K562 (cell line): ENCODE data around the gene ZNF587. TPM values are rescaled to one million over a fixed set of nuclear protein-coding genes. Genes with fewer than 3 reads are reported as not detected.

ENCODE experiments used
- BCLAF1 ChIP-seq, 2 experiments: fragments of 450-650 bp in 1 of 2; IDR thresholded peaks; 2 replicates each; pipeline ENCODE4 v1.6.1; 2011 to 2017; ENCODE audit warnings: low read depth in 2 of 2, antibody characterized with exemption in 1 of 2, borderline replicate concordance in 1 of 2, low read length in 1 of 2, mild to moderate bottlenecking in 1 of 2, mixed read lengths in 1 of 2; ENCODE audit not compliant: control insufficient read depth in 1 of 2
- CTBP1 ChIP-seq: fragments of 450-650 bp; IDR thresholded peaks from 2 replicates; pipeline ENCODE4 v1.6.1; 2016; ENCODE audit warnings: borderline replicate concordance
- ESRRA ChIP-seq: fragments of 450-650 bp; IDR thresholded peaks from 2 replicates; pipeline ENCODE4 v1.6.1; 2014; ENCODE audit warnings: low read depth, mild to moderate bottlenecking, moderate library complexity, borderline replicate concordance
- ETV5 ChIP-seq: sonication (generic); formaldehyde crosslinking; IDR thresholded peaks from 2 replicates; pipeline ENCODE4 v1.4.0; 2020; ENCODE audit warnings: low read depth, mild to moderate bottlenecking, missing genetic modification reagents
- GABPB1 ChIP-seq: sonication (generic); formaldehyde crosslinking; IDR thresholded peaks from 2 replicates; pipeline ENCODE4 v1.8.0; 2022; ENCODE audit warnings: mild to moderate bottlenecking, missing genetic modification reagents
- NELFE ChIP-seq: IDR thresholded peaks from 2 replicates; pipeline ENCODE4 v1.6.1; 2011; ENCODE audit warnings: mild to moderate bottlenecking; ENCODE audit not compliant: insufficient read depth, insufficient read length
- NR2C2 ChIP-seq, 2 experiments: fragments of 200-800 bp in 1 of 2; sonication (Bioruptor generic) in 1 of 2; sonication (generic) in 1 of 2; formaldehyde crosslinking in 1 of 2; IDR thresholded peaks; 2 replicates each; pipeline versions ENCODE4 v1.6.1 to v1.8.0; 2016 to 2022; ENCODE audit warnings: mild to moderate bottlenecking in 1 of 2, missing compliant biosample characterization in 1 of 2, missing genetic modification characterization in 1 of 2, missing genetic modification reagents in 1 of 2
- POLR2AphosphoS5 ChIP-seq: IDR thresholded peaks from 2 replicates; pipeline ENCODE4 v1.6.1; 2011; ENCODE audit warnings: mild to moderate bottlenecking, low read depth, low read length, moderate library complexity; ENCODE audit not compliant: control insufficient read depth, insufficient read depth
- POLR3G ChIP-seq: IDR thresholded peaks from 2 replicates; pipeline ENCODE4 v1.6.1; 2011; ENCODE audit not compliant: insufficient read length, insufficient replicate concordance; ENCODE audit errors: extremely low read depth
- SP1 ChIP-seq: sonication (generic); formaldehyde crosslinking; IDR thresholded peaks from 2 replicates; pipeline ENCODE4 v1.8.1; 2022; ENCODE audit warnings: mild to moderate bottlenecking, missing genetic modification reagents
- WHSC1 ChIP-seq: IDR thresholded peaks from one replicate; pipeline ENCODE4 v1.6.1; 2012; ENCODE audit warnings: low read length, control low read depth, inconsistent platforms
- ZBTB12 ChIP-seq: fragments of 250-450 bp; sonication (Bioruptor Pico); IDR thresholded peaks from 2 replicates; pipeline ENCODE4 v1.4.0; 2020
- polyA plus RNA-seq, 8 experiments: library from polyadenylated mRNA; depleted of rRNA in 4 of 8; stranded (reverse) in 5 of 8; unstranded in 3 of 8; fragments of >200 nt; fragmentation: Nextera tagmentation in 2 of 8; fragmentation: Illumina TruSeq in 1 of 8; extraction: Ambion mirVana in 2 of 8; extraction: Trizol in 1 of 8; gene quantifications; 2 replicates each; pipeline versions ENCODE4 v1.2.1 to v1.2.3, GENCODE V29; 2011 to 2014; ENCODE audit warnings: inconsistent platforms in 1 of 8, missing spikeins in 1 of 8
- total RNA-seq, 7 experiments: library from RNA; depleted of rRNA in 6 of 7; stranded (reverse); fragments of >200 nt in 6 of 7; fragmentation: Illumina TruSeq in 2 of 7; extraction: Trizol in 2 of 7; gene quantifications; 2 replicates each; pipeline versions ENCODE4 v1.2.1 to v1.2.3, GENCODE V29; 2011 to 2021; ENCODE audit warnings: low replicate concordance in 1 of 7
- TF ChIP-seq, protein P1 (sequence below): fragments of 450-650 bp; IDR thresholded peaks from 2 replicates; pipeline ENCODE4 v1.6.1; 2016
- TF ChIP-seq, protein P2 (sequence below): fragments of 450-650 bp; IDR thresholded peaks from 2 replicates; pipeline ENCODE4 v1.6.1; 2014; ENCODE audit warnings: low read depth, mild to moderate bottlenecking, moderate library complexity, borderline replicate concordance
- TF ChIP-seq, protein P3 (sequence below): fragments of 450-650 bp; formaldehyde crosslinking; IDR thresholded peaks from 2 replicates; pipeline ENCODE4 v1.4.0; 2020; ENCODE audit warnings: mild to moderate bottlenecking, moderate library complexity

The ZNF587 gene
- total and polyA plus RNA-seq, 9 of the 15 experiments (the other 6 are each of a cell fraction or from before 2014, with no cell fraction given): 3.2 to 42.0 (median 24.9) TPM

GRCh38 chr19:57814505-57815246 lies 35.0 kb upstream of the ZNF587 start, which contains the start of gene ZNF552 (continued):
- TF ChIP-seq BCLAF1 (IDR thresholded peaks at IDR 0.05; ENCODE audit: borderline replicate concordance in 1 of 2, control insufficient read depth in 1 of 2, low read depth in 2 of 2, low read length in 1 of 2): peak in 1 of 2 experiments; percentile 76; a peak in 1 of 4 replicates
- TF ChIP-seq CTBP1: peak; percentile 22; the same call in 1 of the 2 replicates
- TF ChIP-seq, protein P1, sequence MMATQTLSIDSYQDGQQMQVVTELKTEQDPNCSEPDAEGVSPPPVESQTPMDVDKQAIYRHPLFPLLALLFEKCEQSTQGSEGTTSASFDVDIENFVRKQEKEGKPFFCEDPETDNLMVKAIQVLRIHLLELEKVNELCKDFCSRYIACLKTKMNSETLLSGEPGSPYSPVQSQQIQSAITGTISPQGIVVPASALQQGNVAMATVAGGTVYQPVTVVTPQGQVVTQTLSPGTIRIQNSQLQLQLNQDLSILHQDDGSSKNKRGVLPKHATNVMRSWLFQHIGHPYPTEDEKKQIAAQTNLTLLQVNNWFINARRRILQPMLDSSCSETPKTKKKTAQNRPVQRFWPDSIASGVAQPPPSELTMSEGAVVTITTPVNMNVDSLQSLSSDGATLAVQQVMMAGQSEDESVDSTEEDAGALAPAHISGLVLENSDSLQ: peak; percentile 99
- TF ChIP-seq, protein P2, sequence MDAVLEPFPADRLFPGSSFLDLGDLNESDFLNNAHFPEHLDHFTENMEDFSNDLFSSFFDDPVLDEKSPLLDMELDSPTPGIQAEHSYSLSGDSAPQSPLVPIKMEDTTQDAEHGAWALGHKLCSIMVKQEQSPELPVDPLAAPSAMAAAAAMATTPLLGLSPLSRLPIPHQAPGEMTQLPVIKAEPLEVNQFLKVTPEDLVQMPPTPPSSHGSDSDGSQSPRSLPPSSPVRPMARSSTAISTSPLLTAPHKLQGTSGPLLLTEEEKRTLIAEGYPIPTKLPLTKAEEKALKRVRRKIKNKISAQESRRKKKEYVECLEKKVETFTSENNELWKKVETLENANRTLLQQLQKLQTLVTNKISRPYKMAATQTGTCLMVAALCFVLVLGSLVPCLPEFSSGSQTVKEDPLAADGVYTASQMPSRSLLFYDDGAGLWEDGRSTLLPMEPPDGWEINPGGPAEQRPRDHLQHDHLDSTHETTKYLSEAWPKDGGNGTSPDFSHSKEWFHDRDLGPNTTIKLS: peak; percentile 77; the same call in 1 of the 2 replicates
- TF ChIP-seq ZBTB12 (CRISPR knock-in tag): peak; percentile 80
- peak; percentile 52 for TF ChIP-seq ESRRA
- TF ChIP-seq NR2C2 (CRISPR knock-in tag; IDR thresholded peaks at IDR 0.05): no peak
- TF ChIP-seq NR2C2 (tag; IDR thresholded peaks at IDR 0.05): peak; percentile 90
- TF ChIP-seq ETV5 (CRISPR knock-in tag): no peak
- TF ChIP-seq, protein P3, sequence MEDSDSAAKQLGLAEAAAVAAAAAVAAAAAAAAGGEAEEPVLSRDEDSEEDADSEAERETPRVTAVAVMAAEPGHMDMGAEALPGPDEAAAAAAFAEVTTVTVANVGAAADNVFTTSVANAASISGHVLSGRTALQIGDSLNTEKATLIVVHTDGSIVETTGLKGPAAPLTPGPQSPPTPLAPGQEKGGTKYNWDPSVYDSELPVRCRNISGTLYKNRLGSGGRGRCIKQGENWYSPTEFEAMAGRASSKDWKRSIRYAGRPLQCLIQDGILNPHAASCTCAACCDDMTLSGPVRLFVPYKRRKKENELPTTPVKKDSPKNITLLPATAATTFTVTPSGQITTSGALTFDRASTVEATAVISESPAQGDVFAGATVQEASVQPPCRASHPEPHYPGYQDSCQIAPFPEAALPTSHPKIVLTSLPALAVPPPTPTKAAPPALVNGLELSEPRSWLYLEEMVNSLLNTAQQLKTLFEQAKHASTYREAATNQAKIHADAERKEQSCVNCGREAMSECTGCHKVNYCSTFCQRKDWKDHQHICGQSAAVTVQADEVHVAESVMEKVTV: no peak
- peak; percentile 75; the same call in 1 of the 2 replicates for TF ChIP-seq POLR2AphosphoS5
- no peak for TF ChIP-seq POLR3G
- TF ChIP-seq SP1 (CRISPR knock-in tag): peak; percentile 48; the same call in 1 of the 2 replicates
- no peak for TF ChIP-seq WHSC1
- no peak for TF ChIP-seq NELFE
- peak; percentile 73; the same call in 1 of the 2 replicates for TF ChIP-seq GABPB1 (CRISPR knock-in tag)
